GM10266 (cell line): ENCODE data around the gene SF3A2.
A peak's percentile ranks its signal among the peaks of the same experiment; 100 is the strongest.

Experiments
- DNase-seq: peaks from one replicate; pipeline ENCODE4 v3.0.0; 2012; ENCODE audit errors: extremely low spot score
- TF ChIP-seq, protein P1 (sequence below): IDR thresholded peaks from 2 replicates; pipeline ENCODE4 v1.5.1; 2012; ENCODE audit warnings: mild to moderate bottlenecking, low read depth; ENCODE audit not compliant: control insufficient read depth, insufficient read depth; ENCODE audit errors: missing control alignments

The SF3A2 gene

DNA sequence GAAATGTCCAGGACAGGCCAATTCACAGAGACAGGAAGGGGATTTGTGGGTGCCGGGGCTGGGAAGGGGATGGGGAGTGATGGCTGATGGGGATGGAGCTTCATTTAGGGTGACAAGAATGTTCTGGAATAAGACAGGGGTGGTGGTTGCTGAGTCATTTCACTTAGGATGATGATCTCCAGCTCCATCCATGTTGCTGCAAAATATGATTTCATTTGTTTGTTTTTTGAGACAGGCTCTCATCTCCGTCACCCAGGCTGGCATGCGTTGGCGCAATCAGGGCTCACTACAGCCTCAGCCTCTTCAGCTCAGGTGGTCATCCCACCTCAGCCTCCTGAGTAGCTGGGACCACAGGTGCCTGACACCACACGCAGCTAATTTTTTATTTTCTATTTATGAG is 22.7 kb downstream of the SF3A2 start:
- no peak for DNase-seq
- TF ChIP-seq, protein P1, sequence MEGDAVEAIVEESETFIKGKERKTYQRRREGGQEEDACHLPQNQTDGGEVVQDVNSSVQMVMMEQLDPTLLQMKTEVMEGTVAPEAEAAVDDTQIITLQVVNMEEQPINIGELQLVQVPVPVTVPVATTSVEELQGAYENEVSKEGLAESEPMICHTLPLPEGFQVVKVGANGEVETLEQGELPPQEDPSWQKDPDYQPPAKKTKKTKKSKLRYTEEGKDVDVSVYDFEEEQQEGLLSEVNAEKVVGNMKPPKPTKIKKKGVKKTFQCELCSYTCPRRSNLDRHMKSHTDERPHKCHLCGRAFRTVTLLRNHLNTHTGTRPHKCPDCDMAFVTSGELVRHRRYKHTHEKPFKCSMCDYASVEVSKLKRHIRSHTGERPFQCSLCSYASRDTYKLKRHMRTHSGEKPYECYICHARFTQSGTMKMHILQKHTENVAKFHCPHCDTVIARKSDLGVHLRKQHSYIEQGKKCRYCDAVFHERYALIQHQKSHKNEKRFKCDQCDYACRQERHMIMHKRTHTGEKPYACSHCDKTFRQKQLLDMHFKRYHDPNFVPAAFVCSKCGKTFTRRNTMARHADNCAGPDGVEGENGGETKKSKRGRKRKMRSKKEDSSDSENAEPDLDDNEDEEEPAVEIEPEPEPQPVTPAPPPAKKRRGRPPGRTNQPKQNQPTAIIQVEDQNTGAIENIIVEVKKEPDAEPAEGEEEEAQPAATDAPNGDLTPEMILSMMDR: no peak

DNA sequence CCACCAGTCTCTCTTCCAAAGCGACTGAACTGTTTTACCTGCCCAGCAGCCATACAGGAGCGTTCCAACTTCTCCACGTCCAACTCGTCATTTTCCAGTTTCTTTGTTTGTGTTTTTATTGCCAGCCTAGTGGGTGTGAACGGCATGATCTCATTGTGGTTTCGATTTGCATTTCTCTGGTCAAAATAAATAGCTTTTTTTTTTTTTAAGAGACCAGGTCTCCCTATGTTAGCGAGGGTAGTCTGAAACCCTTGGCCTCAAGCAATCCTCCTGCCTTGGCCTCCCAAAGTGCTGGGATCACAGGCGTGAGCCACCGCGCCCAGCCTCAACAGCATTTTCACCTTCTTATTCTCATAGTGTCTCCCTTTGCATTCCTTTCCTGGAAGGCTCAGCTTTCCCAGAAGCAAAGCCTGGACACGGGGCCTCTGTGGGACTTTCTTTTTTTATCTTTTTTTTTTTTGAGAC is 23.7 kb downstream of the SF3A2 start:
- TF ChIP-seq, protein P1: no peak
- DNase-seq: no peak

DNA sequence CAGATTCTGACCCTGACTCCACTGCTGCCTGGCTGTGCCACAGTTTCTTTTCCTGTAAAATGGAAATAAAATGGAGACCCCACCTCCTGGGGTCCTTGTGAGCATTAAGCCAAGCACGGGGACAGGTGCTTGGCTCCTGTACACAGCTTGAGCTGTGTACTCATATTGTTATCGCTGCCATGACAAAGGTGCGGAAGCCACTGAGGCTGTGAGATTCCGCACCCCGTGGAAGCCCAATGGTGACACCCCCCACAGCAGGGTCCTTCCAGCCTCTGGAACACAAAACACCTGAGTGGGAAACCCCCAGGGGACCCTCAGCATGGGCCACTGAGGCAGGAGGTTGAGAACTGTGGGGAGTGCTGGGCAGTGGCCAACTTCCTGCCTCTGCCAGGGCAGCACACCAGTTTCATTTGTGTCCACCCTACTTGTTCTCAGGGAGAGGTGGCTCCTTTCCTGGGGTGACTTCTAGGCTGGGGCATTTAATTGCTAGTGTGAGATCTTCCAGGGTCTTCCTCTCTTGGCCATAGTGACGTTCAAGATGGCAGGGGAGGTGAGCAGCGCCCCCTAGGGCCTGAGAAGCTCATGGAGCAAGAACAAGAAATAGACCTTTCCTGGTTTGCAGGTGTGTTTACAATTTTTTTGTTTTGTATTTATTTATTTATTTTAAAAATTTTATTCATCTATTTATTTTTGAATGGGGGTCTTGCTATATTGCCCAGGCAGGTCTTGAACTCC is 25.0 kb downstream of the SF3A2 start:
- peak; percentile 44 for DNase-seq
- TF ChIP-seq, protein P1: peak; percentile 70

GRCh38 chr19:2266183-2266993 is 29.8 kb downstream of the SF3A2 start:
- TF ChIP-seq, protein P1: no peak
- DNase-seq: peak; percentile 80

- DNase-seq: no peak
- TF ChIP-seq, protein P1: no peak
These were observed 31.8 kb downstream of the SF3A2 start for GRCh38 chr19:2268480-2268830.

DNA sequence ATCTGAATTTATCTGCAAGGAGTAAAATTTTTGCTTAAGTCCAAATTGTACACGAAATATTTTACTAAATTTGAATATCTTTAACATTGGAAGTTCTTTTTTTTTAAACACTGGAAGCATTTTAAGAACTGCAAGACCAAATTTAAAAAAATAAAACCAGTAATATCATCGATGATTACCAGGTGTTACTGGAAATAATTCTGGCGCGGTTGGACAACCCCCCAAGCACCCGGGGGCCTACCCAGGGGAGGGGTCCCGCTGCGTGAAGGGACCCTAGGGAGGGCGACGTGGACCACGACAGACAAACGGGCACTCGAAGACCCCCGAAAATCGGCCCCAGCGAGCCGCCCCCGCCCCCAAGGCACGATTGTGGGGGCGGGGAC is 32.2 kb downstream of the SF3A2 start:
- TF ChIP-seq, protein P1: no peak
- no peak for DNase-seq
